Activated CD4-positive, CD25-positive, alpha-beta regulatory T cell (primary cell): ENCODE data around the gene ACY1.

Source experiments
- DNase-seq, 4 experiments: peaks; one replicate each; lab custom pipeline; 2025; lab: John Stamatoyannopoulos, UW

Gene ACY1

DNA sequence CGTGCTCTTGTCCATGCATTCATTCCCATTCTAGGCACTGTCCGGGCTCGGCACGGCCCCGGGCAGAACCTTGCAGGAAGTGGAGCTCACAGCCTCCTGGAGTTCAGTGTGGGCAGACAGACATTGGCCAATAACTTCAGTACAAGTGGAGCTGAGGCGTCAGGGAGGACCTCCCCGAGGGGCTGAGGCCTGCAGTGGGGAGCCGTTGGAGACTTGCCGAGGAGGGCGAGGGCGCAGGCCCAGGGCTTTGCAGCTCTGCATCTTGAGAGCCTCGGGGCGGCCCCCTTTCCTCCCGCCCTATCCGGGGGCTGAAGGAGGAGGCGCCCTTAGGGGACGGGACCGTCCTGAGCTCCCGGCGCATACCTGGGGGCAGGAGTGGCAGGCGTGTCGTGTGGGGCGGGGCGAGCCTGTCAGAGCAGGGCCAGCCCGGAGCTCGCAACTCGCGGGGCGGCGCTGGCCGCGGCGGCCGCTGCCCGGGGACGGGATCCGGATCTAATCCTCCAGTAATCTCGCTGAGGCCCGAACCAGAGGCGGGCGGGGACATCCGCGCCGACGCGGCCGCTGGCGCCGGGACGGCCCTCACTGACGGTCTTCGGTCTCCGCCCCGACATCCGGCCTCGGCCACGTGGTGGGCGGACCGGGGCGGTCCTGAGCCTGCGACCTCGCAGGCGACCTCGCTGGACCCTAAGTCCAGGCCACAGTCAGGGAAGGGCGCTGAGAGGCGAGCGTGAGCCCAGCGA is at the start of gene ACY1:
ACY1 (plus strand) TSS at position 698 of the 740 bp plus-strand sequence. CDS start 530 bp downstream, outside the sequence.
- peak in 3 of 4 experiments; percentile 40 to 43 (median 41) for DNase-seq

DNA sequence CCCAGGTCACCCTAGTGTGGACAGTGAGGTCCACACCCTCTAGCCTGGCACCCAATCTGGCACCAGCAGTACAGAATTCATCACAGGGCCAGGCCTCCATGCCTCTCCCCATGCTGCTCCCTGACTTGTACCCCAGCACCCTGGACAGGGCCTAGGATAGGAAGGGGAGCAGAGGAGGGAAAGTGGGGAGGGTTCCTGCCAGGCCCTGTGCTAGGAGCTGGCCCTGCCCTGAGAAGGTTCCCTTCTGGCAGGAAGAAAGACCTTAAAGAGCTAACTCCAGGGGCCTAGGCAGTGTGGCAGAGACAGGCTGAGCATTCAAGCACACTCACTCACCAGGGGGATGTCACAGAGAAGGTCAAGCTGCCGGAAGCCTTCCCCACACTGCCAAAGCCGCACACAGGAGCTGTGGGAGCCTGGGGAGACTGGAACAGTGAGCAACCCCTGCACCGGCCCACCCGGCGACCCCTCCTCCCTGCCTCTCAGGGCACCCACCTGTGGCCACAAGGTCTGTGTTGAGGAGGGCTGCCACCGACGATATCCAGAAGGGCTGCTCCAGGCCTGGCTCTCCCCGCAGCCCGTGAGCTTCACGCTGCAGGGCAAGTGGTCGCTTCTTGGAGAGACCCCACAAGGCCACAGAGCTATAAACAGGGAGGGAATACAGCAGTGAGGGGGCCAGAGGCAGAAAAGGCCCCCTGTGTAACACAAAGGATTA is 49.0 kb upstream of the ACY1 start:
- DNase-seq, result no peak

DNA sequence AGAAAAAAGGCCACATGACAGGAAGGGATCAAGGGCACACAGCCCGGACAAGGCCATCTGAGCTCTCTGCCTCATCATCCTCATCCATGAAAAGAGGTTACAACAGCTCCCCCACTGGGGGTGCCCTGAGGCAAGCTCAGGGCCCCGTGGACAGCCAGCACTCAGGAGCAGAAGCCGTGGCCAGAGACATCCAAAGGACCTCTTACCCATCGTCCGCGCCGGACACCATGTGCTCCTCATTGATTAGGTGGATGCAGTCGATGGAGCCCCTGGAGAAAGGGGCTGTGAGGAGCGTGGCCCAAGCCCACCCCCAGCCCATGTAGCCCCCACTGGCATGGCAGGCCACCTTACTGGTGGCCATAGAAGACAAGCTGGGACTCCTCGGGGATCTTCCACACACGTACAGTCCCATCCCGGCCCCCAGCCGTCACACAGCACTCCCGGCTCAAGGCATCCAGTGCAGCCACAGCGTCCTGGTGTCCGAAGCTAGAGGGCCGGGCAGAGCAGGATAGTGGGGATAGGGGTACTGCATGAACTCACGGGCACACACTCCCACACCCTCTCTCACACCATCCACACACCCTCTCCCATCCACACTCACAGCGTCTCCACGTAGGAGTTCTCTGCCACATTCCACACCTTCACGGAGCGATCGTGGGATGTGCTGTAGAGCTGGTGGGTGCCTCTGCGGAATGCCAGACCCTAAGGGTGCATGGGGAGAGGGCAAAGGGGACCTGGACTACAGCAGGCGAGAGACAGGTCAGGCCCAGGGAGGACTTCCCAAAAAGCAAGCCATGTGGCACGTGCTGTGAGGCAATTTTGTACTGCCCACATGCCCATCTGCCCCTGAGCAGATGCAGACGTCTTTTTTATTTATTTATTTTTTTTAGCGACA is 48.1 kb upstream of the ACY1 start:
- no peak for DNase-seq

DNA sequence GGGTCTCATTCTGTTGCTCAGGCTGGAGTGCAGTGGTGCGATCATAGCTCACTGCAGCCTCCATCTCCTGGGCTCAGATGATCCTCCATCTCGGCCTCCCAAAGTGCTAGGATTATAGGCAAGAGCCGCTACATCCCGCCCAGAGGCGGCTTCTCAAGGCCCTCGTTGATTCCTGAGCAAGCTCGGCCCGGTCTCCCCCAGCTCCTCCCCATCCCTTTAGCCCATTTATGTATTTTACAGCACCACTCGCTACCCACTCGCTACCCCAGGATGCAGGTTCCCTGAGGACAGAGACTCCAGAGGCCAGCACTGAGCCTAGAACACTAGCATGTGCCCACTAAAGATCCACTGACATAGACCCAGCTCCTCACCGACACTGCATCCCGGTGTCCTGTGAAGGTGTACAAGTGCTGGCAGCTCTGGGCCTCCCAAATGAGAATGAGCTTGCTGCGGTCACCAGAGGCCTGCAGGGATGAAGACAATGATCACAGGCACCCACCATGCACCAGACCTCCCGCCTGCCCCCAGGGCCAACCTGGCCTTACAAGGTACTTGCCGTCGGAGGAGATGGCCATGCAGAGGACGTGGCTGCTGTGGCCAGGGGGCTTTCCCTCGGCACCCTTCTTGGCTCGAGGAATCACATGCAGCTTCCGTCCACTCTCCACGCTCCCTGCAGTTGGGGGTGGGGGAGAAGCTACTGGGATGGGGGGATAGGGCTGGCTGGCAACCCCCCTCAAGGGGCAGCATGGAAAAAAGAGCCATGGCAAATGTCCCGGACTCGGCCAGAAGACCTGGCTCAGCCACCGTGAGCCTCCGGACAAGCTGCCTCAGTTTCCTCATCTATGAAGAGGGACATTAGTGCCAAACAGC is 47.2 kb upstream of the ACY1 start:
- no peak for DNase-seq

DNA sequence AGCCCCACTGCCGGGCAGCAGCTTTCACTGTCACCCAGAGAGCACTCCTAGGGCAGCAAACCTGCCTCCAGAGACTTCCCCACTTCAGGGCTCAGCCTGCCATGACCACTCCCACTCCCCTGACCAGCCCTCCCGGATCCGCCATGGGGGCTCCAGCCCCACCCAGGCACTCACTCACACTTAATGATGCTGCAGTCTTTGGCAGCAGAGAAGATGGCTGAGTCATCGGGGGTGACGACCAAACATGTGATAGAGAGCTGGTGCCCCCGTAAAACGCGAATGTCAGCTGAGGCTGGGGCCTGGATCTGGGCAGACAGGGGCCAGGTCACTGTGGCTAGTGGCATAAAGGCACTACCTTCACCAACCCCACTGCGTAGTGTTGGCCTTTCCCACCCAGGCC is 46.3 kb upstream of the ACY1 start:
- DNase-seq, result no peak

DNA sequence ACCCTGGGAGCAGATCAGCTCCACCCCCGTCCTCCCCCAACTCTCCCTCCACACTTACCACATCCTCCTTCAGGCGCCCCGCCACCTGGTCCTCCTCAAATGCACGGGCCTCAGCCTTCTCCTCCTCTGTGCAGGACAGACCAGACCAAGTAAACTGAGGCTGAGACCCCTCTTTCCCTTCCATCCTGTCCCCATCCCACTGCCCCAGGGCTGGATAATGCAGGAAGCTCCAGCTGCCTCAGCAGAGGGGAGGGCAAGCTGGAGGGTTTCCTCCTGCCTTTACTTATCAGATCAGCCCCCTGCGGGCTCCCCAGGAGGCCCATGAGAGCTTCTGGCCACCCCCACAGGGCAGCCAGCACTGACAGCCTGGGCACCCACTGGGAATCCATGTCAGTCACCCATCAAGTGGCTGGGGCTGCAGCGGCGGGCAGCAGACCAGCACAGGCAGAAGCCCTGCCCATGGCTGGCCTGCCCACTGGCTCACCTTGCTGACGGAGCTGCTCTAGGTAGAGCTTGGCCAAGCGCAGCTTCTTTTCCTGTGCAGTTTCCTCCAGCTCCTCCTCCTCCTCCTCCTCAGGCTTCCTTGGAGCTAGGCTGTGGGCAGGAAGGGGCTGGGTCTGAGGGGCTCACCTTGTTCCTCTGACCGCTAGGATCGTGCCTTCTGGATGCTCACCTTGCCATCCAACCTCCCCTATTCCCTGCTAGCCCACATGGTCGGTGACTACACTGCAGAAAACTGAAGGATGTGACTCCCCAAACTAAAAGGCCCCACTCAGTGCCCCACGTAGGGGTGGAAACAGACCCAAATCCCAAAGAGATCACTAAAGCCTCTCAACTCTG is 45.5 kb upstream of the ACY1 start:
- DNase-seq, result no peak

DNA sequence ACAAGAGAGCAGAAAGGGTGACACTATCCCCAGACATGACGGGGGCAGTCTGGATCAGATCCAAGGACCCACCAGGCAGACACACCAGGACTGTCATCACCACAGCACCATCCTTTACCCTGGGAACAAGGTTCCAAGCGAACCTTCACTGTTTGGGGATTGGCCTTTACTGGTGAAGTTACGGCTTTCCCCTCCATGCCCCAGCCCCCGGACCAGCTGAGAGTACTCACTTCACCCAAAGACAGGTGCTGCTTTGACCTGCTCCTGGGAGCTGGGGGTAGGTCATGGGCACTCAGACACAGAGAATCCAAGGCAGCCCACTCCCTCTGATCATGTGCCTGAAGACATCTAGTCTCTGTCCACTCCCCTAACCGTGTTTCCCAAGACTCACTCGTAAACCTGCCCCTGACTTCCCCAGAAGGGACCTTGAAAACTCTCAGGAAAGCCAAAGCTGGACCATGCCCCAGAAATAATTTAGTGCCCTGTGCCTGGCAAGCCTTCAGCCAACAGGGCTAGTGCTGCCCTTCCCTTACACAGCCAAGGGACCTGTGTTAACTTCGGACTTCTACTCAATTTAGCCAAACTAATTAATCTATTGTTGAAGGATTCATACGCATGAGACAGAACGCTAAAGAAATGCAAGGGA is 44.4 kb upstream of the ACY1 start:
- no peak for DNase-seq

DNA sequence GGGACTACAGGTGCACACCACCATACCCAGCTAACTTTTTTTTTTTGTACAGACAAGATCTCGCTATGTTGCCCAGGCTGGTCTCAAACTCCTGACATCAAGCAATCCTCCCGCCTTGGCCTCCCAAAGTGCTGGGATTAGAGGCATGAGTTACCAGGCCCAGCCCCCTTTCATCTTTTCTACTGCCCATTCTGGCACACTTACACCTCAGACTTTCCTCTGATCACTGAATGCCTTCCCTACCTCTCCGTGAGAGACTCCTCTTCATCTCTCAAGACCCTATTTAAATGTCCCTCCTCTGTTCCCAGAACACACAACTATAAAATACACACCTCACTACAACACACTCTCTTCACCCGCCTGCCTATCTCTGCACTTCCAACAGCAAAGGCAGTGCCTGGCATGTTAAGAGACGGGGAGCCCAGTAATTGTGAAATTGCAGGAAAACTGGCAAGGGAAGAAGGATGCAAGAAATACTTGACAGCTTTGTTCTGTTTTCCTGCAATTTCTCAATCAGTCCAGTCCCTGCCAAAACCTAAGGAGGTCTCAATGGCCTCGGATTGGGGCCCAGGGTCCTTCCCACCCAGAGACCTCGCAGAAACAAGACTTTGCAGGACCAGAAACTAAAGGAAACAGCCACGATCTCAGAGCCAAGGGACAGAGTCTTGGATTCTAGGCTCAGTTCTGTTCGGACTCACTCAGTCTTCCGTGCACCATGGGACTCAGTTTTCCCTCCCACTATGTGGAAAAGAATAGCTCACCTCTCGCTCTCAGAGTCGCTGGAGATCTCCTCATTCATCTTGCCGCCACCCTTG is 42.5 kb upstream of the ACY1 start:
- DNase-seq, result no peak

DNA sequence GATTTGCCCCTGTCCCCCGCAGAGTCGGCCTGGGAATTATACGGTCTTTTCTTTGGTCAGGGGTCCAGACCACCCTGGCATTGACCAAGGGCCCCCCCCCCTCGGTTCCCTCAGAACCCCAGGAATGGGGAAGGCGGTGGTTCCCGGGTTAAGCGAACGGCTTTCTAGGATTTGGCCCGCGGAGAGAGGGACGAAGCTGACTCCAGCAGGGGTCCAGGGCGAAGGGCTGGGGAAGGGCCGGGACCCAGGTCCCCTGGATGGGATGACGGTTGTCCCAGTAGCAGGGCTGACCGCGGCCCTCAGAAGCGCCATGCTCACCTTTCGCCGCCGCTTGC is 41.9 kb upstream of the ACY1 start:
- no peak for DNase-seq

DNA sequence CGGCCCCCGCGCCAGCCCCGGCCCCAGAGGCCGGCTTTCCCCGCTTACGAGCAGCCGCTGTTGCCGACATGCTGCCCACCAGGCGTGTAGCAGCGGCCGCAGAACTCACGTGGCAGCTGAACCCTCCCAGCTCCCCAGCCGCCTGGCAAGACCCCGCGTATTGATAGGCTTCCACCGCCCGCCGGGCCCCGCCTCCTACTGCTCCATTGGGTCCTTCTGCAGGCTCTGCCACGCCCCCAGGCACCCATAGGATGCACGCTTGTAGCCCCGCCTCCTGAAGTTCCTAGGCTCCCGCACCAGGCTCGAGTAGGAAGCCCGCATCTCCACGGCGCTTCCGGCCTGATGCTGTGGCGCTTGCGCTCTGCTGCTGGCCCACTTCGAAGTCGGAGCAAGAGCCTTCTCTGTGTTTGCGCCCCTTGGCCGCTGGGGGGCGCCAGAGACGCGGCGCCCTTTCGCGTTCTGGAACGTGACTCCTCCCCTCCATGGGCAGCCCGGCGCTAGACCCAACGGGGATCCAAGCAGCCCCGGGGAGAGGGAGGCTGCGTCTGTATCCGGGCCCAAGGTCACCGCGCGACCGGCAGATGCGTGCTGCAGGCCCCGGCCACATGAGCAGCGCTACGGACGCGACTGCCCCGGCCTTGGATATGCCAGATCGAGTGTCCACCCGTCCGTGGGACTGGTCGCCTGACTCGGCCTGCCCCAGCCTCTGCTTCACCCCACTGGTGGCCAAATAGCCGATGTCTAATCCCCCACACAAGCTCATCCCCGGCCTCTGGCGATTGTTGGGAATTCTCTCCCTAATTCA is 41.3 kb upstream of the ACY1 start, which contains the start of the genes PARP3 and RRP9:
PARP3 (plus strand) TSS at position 566 of the 805 bp plus-strand sequence. CDS start 993 bp downstream, outside the sequence.
RRP9 (minus strand) TSS at position 107 of the 805 bp plus-strand sequence; CDS start at position 70, 37 bp downstream.
- peak; percentile 97 to 100 (median 99) for DNase-seq

DNA sequence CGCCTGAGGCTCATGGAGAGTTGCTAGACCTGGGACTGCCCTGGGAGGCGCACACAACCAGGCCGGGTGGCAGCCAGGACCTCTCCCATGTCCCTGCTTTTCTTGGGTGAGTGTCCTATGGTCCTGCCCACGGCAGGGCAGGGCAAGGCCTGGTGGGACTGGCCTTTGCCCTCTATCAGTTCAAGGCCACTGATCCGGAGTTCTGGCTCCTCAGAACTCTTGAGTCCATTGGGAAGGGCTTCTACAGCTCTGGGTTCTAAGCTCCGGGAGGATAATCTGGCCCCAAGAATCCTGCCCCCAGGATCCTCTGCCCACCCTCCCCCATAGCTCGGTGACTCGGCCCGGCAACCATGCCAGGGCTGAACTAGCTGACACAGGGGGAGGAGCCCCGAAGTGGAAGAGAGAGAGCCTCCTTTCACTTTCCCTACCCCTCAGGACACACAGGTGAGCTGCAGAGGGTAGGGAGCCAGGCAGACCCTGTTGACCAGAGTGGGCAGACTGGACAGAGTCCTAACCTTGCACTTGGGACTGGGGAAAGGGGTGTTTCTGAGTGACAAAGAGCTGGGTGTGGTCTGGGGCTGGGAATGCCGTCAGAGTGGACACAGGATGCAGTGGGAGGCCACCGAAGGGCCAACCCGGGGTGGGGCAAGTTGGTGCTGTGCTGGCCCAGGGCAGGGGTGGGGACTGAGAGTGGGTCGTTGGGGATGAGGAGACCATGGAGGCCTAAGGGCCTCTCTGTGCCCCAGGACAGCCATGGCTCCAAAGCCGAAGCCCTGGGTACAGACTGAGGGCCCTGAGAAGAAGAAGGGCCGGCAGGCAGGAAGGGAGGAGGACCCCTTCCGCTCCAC is 40.5 kb upstream of the ACY1 start:
- DNase-seq, result peak in 3 of 4 experiments; percentile 20 to 45 (median 23)

DNA sequence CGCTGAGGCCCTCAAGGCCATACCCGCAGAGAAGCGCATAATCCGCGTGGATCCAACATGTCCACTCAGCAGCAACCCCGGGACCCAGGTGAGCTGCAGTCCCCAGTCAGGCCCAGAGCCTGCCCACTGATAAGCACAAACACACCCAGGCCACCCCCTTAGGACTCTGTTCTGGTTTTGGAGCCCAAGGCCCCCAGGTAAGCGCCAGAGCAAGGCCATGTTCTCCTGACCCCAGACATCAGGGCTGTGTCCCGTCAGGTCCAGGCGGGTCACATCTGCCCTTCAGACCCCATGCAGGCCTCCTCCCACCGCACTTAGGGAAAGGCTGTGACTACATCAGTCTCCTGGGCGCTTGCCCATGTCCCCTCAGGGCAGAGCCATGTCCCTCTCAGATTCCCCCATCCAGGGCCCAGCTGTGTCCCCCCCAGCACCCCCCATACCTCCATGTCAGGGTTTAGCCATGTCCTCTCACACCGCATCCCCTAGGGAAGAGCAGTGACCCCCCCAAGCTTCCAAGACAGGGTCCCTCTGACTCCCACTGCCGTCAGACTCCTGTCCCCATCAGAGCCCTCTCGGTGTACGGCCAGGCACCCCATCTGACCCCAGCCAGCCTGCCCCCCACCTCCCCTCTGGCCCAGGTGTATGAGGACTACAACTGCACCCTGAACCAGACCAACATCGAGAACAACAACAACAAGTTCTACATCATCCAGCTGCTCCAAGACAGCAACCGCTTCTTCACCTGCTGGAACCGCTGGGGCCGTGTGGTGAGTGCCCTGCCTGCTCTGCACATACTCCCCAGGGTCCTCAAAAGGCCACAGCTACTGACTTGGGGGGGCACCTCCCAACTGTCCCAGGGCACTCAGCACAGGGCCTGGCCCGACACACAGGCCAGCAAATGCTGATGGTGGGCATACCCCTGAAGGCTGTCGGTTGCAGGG is 39.6 kb upstream of the ACY1 start:
- DNase-seq, result no peak

DNA sequence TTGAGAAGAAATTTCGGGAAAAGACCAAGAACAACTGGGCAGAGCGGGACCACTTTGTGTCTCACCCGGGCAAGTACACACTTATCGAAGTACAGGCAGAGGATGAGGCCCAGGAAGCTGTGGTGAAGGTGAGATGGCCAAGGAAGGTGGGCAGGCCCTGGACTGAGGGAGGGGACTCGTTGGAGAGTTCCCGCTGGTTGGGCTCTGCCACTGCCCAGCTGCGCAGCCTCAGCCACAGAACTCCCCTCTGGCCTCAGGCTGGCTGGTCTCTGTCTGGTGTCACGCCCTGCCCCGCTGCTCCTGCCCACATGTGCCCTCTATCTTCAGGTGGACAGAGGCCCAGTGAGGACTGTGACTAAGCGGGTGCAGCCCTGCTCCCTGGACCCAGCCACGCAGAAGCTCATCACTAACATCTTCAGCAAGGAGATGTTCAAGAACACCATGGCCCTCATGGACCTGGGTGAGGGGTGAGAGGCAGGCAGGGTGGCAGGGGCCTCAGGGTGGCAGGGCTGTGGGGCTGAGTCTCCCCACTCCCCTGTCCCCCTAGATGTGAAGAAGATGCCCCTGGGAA is 38.8 kb upstream of the ACY1 start:
- no peak for DNase-seq

DNA sequence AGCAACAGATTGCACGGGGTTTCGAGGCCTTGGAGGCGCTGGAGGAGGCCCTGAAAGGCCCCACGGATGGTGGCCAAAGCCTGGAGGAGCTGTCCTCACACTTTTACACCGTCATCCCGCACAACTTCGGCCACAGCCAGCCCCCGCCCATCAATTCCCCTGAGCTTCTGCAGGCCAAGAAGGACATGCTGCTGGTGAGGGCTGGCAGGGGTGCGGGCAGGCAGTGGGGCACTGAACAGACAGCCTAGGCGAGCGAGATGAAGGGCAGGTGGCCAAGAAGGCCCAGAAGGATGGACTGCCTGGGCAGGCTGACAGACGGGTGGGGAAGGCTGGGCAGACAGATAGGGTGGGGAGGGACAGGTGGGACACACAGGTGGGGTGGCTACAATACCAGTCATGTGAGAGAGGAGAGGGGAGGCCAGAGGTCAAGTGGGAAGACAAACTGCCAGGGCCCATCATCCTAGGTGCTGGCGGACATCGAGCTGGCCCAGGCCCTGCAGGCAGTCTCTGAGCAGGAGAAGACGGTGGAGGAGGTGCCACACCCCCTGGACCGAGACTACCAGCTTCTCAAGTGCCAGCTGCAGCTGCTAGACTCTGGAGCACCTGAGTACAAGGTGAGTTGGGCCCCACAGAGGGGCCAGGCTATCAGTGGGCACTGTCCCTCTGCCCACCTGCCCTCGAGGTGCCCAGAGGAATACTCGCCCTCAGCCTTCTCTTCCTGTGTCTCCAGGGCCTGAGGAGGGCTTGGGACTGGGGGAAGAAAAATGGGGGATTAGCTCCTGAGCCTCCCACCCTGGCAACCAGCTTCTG is 38.1 kb upstream of the ACY1 start:
- DNase-seq, result no peak
